NCI-H82 treated with DMSO at 0.1 percent for 48 hours (cell line): ENCODE data around the gene LINC01488.

ENCODE experiments used
- DNase-seq: peaks from one replicate; lab custom pipeline; 2025; ENCODE audit not compliant: unreplicated experiment; lab: John Stamatoyannopoulos, UW

The LINC01488 gene

GRCh38 chr11:69491071-69492031, 9.9 kb downstream of the LINC01488 start:
- no peak for DNase-seq

GRCh38 chr11:69492201-69492991, 10.9 kb downstream of the LINC01488 start:
- no peak for DNase-seq

- no peak for DNase-seq
These were observed 12.7 kb downstream of the LINC01488 start for GRCh38 chr11:69493931-69494821.

GRCh38 chr11:69494851-69495250, 13.4 kb downstream of the LINC01488 start:
- DNase-seq: no peak

GRCh38 chr11:69495441-69496201, 14.2 kb downstream of the LINC01488 start:
- DNase-seq: no peak

- no peak for DNase-seq
These were observed 14.7 kb downstream of the LINC01488 start for GRCh38 chr11:69496202-69496557.

- DNase-seq: no peak
These were observed 15.3 kb downstream of the LINC01488 start for GRCh38 chr11:69496631-69497220.

GRCh38 chr11:69497221-69497787, 15.8 kb downstream of the LINC01488 start:
- DNase-seq: no peak

GRCh38 chr11:69498614-69499175, 17.2 kb downstream of the LINC01488 start:
- DNase-seq: no peak

- no peak for DNase-seq
These were observed 17.9 kb downstream of the LINC01488 start for GRCh38 chr11:69499186-69499917.

GRCh38 chr11:69499918-69500284, 18.4 kb downstream of the LINC01488 start:
- DNase-seq: no peak

- DNase-seq: no peak
These were observed 19.0 kb downstream of the LINC01488 start for GRCh38 chr11:69500285-69501120.

- DNase-seq: no peak
These were observed 19.6 kb downstream of the LINC01488 start for GRCh38 chr11:69501121-69501489.

- DNase-seq: no peak
These were observed 20.7 kb downstream of the LINC01488 start for GRCh38 chr11:69501891-69502860.

- no peak for DNase-seq
These were observed 22.7 kb downstream of the LINC01488 start for GRCh38 chr11:69504127-69504526.

GRCh38 chr11:69504576-69505335, 23.3 kb downstream of the LINC01488 start:
- DNase-seq: no peak
